GM13976 (cell line): ENCODE measurements around the gene DAAM1.

Source experiments
- DNase-seq: peaks from one replicate; pipeline ENCODE4 v3.0.0; 2012; ENCODE audit warnings: low spot score
- in situ Hi-C: fragments of 300-500 bp; cut with MboI; formaldehyde crosslinking; loops from one replicate; pipeline ENCODE4 v1.12.0; 2022; ENCODE audit warnings: low sequenced_read_pairs, mixed read lengths, inconsistent platforms; ENCODE audit not compliant: unreplicated experiment
- TF ChIP-seq, protein P1 (sequence below): IDR thresholded peaks from 2 replicates; pipeline ENCODE4 v1.5.1; 2012; ENCODE audit warnings: borderline replicate concordance, mild to moderate bottlenecking; ENCODE audit not compliant: insufficient read depth; ENCODE audit errors: extremely low read depth, missing control alignments, control extremely low read depth

Gene DAAM1

DNA sequence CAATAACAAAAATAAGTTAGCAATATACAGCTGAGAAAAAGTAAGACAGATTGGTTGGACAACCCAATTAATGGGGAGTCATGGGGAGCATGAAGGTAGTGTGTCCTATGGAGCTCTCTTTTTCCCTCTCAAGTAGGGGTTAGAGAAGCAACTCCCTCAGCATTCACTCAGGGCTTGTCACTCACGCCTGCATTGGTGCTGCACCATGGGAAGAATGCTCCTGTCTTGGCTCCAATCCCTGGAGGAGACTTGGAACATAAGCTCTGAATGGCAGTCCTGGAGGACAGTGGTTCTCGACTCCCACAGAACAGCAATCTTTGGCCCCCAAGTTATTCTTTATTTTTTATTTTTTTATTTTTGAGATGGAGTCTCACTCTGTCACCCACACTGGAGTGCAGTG lies 113.8 kb downstream of the DAAM1 start:
- in situ Hi-C loops, result no loop called here
- TF ChIP-seq, protein P1, sequence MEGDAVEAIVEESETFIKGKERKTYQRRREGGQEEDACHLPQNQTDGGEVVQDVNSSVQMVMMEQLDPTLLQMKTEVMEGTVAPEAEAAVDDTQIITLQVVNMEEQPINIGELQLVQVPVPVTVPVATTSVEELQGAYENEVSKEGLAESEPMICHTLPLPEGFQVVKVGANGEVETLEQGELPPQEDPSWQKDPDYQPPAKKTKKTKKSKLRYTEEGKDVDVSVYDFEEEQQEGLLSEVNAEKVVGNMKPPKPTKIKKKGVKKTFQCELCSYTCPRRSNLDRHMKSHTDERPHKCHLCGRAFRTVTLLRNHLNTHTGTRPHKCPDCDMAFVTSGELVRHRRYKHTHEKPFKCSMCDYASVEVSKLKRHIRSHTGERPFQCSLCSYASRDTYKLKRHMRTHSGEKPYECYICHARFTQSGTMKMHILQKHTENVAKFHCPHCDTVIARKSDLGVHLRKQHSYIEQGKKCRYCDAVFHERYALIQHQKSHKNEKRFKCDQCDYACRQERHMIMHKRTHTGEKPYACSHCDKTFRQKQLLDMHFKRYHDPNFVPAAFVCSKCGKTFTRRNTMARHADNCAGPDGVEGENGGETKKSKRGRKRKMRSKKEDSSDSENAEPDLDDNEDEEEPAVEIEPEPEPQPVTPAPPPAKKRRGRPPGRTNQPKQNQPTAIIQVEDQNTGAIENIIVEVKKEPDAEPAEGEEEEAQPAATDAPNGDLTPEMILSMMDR, result no peak

DNA sequence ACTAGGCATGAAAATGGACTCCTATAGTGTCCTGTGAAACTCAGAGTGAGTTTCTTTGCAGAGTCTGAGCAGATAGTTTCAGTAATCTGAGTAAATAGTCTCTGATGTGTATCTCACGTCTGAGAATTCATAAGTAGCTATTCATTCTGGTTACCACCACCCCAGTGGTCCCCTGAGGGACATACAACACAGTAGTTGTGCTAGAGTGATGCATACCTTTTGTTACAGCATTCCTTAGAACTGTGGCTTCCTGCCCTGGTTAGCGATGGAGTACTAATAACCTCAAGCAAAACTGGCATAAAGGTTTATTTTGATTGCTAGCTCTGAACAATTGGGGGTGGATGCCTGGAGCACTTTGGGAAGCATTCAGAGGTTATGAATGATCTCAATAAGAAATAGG lies 114.7 kb downstream of the DAAM1 start:
- TF ChIP-seq, protein P1, result no peak
- in situ Hi-C loops, result no loop called here
- DNase-seq, result no peak

More for the DNA sequence above, 113.8 kb downstream of the DAAM1 start:
- no peak for DNase-seq

DNA sequence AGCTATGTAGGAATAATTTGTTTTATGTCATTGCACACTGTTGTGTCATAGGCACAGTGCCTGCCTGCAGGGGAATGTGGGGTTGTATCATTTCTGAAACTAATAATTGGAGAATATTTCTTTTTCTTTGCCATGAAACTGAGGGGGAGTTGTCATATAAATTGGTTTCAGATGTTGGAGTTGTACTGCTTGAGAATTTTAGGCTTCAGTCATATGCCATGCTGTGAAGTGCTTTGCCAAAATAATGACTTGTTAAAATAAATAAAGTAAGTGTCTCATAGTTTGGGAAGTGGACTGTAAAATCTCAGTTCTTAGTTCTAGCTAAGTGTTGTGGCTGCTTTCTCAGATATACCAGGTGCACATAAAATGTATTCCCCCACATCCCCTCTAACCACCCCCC lies 116.8 kb downstream of the DAAM1 start:
- TF ChIP-seq, protein P1, result no peak
- in situ Hi-C loops, result no loop called here
- DNase-seq, result no peak

DNA sequence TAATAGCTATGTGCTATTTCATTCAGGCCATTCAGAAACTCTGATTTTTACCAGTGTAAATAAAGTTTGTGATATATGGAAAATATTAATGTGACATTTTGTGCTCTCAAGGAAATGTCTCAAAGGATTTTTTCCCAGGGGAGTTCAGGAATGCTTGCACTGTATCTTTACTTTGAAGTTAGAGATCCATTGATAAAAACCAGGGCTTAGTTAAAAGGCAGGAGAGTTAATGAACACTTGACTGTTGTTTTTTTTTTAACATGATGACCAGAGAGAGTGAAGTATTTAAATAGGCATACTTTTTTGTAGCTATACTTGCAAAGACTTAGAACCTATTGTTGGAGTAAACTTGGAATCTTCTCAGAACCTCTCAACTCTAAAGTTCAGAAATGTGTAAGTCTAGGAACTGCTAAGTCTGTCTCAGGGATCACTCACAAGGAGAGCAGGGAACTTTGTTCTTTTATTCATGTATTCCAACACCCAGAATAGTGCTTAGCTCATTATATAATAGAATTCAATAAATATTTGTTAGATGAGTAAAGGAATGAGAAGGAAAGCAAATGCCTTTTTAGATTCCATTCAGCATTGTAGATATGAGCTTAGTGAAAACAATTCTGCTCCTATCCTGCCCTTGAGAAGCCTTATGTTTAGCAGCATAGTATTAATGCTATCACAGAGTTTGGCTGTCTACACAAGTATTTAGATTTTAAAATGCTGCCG lies 117.5 kb downstream of the DAAM1 start:
- no peak for DNase-seq
- TF ChIP-seq, protein P1, result no peak
- in situ Hi-C loops, result no loop called here

DNA sequence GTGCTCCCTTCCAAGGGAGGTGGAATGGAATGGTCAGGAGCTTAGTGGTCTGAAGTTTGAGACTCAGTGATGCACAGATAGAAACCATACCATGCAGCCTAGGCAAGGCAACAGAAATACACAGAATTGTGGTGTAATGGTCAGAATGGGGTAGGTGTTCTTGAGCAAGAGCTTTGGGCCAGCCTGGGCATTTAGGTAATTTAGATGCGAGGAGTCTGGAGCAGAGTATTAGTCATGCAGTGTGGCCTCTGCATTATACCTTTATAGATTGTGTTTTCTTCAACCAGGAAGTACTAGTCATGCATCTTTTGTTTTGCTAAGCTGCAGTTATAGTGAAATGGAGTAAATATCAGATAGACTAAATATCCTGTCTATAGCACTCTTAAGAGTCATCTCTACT lies 118.3 kb downstream of the DAAM1 start:
- DNase-seq, result no peak
- TF ChIP-seq, protein P1, result no peak
- in situ Hi-C loops, result no loop called here

DNA sequence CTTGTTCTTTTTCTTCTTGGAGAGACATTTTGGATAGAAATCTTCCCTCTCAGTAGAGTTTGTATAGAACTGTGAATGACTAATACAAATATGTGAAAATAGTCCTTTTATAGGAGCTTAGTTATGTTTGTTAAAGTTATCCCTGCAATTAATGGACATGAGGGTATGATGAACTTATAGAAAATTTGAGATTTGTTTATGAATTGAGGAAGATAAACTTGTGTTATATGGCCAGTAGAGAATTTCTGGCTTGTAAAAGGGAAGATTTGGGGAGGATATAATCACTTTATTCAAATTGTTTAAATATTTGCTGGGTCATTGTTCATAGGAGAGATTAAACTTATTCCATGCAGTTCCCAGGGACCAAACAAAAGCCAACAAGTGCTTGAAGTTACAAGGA lies 119.6 kb downstream of the DAAM1 start:
- DNase-seq, result no peak
- TF ChIP-seq, protein P1, result no peak
- in situ Hi-C loops, result no loop called here
